ENCODE measurements around the gene KHDRBS1. TPM values are rescaled to one million over a fixed set of nuclear protein-coding genes. Genes with fewer than 3 reads are reported as not detected.

KHDRBS1 gene
- total RNA-seq, 1 donor, result 53.8 TPM

DNA sequence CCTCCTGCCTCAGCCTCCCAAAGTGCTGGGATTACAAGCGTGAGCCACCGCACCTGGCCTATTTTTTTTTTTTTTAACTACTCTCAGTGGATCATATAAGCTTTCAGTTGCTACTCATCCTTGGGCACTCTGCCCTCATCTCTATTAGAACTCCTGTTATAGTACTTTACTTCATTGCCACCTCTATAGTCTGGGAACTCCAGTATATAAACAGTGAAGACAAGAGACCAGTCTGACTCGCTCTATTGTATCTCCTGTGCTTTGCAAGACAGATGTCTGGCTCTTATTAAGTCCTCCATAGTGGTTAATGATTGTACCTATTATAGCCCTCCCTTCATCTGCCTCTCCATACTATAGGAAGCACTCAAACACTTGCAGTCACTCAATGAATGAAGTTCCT lies 15.1 kb downstream of the KHDRBS1 start:
- H3K4me3 ChIP-seq (ENCODE audit: low read depth, low read length), result no peak overlapping the region
- TF ChIP-seq, protein P1, sequence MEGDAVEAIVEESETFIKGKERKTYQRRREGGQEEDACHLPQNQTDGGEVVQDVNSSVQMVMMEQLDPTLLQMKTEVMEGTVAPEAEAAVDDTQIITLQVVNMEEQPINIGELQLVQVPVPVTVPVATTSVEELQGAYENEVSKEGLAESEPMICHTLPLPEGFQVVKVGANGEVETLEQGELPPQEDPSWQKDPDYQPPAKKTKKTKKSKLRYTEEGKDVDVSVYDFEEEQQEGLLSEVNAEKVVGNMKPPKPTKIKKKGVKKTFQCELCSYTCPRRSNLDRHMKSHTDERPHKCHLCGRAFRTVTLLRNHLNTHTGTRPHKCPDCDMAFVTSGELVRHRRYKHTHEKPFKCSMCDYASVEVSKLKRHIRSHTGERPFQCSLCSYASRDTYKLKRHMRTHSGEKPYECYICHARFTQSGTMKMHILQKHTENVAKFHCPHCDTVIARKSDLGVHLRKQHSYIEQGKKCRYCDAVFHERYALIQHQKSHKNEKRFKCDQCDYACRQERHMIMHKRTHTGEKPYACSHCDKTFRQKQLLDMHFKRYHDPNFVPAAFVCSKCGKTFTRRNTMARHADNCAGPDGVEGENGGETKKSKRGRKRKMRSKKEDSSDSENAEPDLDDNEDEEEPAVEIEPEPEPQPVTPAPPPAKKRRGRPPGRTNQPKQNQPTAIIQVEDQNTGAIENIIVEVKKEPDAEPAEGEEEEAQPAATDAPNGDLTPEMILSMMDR (IDR thresholded peaks at IDR 0.05; ENCODE audit: insufficient read depth, low read length), result no peak
- no peak for DNase-seq (ENCODE audit: low read depth)

DNA sequence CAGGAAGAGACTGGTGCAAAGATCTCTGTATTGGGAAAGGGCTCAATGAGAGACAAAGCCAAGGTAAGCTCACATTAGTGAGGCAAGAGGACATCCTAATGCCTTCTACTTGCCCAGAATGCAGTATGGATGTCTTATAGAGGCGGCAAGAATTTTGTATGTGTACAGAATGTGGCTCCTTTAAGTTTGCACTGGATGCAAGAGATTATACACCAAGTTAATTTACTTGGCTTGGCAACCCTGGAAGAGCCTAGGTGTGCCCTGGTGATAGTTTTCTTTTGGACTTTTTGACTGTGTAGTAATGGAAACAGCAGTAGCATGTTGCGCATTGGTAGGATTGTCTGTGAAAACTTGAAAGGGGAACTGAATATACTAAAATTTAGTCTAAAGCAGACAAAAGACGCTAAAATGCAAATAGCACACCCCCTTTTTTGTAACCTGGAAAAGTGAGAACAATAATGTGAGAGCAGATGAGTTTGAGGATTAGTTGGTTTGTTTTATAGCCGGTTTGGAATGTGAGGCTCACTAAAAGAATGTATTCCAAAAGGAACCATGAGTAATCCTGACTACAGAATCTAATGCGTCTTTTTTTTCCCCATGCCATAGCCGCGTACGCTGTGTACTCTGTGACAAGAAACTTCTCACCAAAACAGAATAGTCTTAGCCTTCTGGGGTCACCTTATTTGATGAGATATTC lies 18.1 kb downstream of the KHDRBS1 start:
- DNase-seq (ENCODE audit: low read depth), result peak; percentile 44
- TF ChIP-seq, protein P1 (IDR thresholded peaks at IDR 0.05; ENCODE audit: insufficient read depth, low read length), result no peak
- no peak overlapping the region for H3K4me3 ChIP-seq (ENCODE audit: low read depth, low read length)

DNA sequence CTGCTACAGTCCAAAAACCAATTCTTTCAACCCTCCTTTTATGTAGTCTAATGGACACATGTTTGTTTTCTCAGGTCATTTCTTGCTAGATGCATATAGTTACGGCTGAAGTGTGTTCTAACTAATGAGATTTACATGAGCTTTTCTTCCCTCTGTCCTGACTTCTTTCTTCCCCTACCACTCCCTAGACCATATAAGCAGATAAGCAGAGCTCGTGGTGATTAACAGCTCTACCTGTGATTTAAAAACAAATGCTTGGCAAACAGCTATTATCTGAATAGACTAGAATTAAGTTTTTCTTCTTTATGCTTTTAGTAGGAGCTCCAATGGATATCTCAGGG lies 18.6 kb downstream of the KHDRBS1 start:
- TF ChIP-seq, protein P1 (IDR thresholded peaks at IDR 0.05; ENCODE audit: insufficient read depth, low read length), result no peak
- no peak for DNase-seq (ENCODE audit: low read depth)
- H3K4me3 ChIP-seq (ENCODE audit: low read depth, low read length), result no peak overlapping the region

DNA sequence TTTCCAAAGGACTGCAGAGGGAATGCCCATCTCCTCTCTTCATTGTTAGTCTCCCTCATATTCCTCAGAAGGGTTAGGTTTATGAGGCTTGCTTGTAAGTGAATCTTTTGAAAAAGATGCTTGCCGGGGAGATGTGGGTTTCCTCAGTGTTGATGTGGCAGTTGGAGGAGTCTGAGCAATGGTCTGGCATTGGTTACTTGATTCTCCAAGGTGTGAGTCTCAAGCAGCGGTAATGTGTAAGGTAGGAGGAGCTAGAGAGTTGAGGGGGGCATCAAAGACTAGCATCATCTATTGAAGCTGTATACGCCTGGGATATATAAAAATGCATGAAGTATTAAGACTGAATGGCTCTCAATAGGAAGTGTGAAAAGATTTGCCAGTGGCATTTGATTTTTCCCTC lies 21.5 kb downstream of the KHDRBS1 start:
- H3K4me3 ChIP-seq (ENCODE audit: low read depth, low read length), result no peak overlapping the region
- TF ChIP-seq, protein P1 (IDR thresholded peaks at IDR 0.05; ENCODE audit: insufficient read depth, low read length), result no peak
- DNase-seq (ENCODE audit: low read depth), result no peak

DNA sequence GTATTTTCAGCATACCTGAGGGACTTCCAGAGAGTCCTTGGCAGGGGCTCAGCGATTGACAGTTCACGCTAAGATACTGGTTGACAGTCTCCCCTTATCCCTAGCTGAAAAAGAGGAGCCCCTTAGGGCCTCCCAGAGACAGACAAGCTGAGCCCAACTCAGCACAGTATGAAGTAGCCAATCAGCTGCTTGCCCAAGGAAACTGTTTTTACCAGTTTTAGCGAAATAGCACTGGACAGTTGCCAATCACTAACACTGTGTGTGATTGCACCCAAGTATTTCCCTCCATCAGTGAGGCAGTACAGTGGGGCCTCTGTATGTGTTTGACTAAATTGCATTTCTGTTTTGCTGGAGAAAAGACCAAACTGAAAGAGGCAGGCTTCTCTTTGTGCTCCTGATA lies 27.0 kb downstream of the KHDRBS1 start:
- H3K4me3 ChIP-seq (ENCODE audit: low read depth, low read length), result no peak overlapping the region
- DNase-seq (ENCODE audit: low read depth), result no peak
- TF ChIP-seq, protein P1 (IDR thresholded peaks at IDR 0.05; ENCODE audit: insufficient read depth, low read length), result no peak

DNA sequence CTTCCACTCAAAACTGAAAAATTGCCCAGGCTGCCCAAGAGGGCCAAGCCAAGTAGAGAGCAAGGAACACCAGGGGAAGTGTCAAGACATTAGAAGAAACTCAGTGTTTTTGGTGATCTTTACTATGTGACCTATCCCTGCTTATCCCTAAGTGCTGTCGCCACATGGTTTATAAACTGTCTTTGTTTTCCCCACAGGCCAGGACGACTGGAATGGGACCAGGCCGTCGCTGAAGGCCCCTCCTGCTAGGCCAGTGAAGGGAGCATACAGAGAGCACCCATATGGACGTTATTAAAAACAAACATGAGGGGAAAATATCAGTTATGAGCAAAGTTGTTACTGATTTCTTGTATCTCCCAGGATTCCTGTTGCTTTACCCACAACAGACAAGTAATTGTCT lies 28.7 kb downstream of the KHDRBS1 start:
- H3K4me3 ChIP-seq (ENCODE audit: low read depth, low read length), result no peak overlapping the region
- TF ChIP-seq, protein P1 (IDR thresholded peaks at IDR 0.05; ENCODE audit: insufficient read depth, low read length), result no peak
- no peak for DNase-seq (ENCODE audit: low read depth)

DNA sequence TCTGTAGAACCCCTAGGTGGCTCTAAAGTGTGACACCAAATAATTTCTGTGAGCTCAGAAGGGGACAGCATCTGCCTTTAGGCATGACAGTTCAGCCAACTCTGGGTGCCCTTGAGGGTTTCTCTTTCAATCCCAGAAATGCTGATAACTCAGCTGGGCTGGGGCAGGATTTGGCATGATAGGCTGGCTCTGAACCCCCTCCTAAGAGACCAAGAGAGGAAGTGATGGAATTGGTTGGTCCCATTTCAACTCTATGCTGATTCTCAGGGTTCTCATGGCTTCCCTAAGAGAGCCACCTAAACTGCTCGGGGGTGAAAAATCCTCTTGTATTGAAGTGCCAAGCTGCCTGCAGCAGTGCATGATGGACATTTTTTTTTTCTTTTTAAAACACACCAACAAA lies 30.6 kb downstream of the KHDRBS1 start:
- DNase-seq (ENCODE audit: low read depth), result no peak
- TF ChIP-seq, protein P1 (IDR thresholded peaks at IDR 0.05; ENCODE audit: insufficient read depth, low read length), result no peak
- H3K4me3 ChIP-seq (ENCODE audit: low read depth, low read length), result no peak overlapping the region

All from fibroblast of the aortic adventitia (primary cell).